HG03575 (cell line): ENCODE results near the gene SLC2A6.

ENCODE experiments used
- ATAC-seq: cut with Tn5 transposase; IDR thresholded peaks from one replicate; pipeline ENCODE4 v1.9.1; 2021; ENCODE audit not compliant: unreplicated experiment, insufficient number of reproducible peaks, low FRiP score; ENCODE audit errors: extremely low read depth

SLC2A6 gene

DNA sequence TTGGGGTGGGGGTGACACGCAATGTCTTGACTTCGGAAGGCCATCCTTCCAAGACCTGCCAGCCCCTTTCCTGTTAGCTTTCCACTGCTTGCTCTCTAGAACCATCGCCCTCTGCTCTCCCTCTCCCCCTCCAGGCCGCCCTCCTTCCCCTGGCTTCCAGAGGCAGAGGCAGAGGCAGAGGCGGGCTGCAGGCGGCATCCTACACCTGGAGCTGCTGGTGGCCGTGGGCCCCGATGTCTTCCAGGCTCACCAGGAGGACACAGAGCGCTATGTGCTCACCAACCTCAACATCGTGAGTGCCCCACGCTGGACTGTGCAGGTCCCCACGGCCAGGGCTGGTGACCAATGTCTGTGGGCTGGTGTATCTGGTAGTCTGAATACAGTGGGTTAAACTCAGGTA lies 54.7 kb downstream of the SLC2A6 start:
- ATAC-seq, result no peak

DNA sequence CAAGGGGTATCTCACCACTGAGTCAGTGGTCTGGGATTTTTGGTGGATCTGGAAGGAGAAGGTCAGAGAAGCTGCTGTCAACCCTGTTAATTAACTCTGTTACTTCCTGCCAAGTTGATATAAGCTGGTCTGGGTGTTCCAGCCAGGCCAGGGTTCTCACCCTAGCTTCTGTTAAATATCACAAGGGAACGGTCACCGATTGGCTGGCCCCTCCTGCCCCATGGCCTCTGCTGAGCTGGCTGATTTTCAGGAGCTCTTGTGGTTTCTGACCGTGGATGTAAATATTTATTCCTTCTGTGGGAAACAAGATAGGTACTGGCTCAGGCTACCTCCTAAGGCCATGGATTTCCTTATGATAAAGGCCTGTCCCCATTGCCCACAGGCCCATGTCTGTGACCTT lies 55.7 kb downstream of the SLC2A6 start:
- no peak for ATAC-seq

DNA sequence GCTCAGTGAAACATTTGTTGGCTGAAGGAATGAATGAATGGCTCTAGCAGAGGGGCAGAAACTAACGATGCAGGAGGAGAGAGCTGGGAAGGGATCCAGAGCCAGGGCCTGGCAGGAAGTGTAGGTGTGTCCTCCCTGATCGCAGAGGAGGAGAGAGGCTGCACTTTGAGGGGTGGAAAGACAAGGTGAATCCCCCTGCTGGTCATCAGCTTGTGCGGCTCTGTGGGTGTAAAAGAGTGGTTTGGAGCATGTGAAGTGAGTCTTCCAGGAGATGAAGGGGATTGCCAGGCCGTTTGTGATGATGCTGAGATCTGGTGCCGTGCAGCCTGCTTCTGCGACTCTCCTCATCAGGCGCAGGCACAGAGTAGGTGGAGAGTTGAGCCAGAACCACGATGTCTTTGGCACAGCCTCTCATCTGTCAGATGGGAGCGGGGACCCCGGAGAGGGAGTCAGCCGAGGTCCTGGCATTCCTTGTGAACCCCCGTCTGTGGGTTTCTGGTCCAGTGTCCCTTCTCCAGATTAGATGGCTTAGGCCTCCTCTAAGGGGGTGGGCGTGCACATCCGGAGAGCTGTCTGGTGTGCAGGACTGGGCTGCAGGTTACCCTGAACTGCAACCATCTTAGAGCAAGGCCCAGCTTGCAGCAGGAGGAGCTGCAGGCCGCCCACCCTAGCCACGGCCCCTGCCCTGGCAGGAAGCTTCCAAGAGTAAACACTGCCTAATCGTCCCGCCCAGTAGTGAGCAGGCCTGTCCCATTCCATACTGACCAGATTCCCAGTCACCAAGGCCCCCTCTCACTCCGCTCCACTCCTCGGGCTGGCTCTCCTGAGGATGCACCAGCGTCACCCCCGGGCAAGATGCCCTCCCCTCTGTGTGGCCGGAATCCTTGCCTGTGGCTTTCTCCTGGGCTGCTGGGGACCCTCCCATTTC lies 57.0 kb downstream of the SLC2A6 start, which contains the start of gene ADAMTS13:
Gene ADAMTS13 (plus strand): TSS at position 753 of the 928 bp plus-strand sequence. CDS start 77 bp downstream, at position 830.
- ATAC-seq, result no peak
